A549 treated with Mapracorat at 1 μM for 4 hours (cell line): Measurements from ENCODE around the gene HDGFL2. TPM values are rescaled to one million over a fixed set of nuclear protein-coding genes. Genes with fewer than 3 reads are reported as not detected.

Experiments used
- total RNA-seq: library from RNA; stranded (reverse); fragments of 200-300 nt; extraction: Qiagen RNA extraction; gene quantifications from 5 replicates; pipeline ENCODE4 v1.2.3, GENCODE V29; 2022

The HDGFL2 gene
- total RNA-seq = 24.3 to 30.0 TPM (median 28.8 TPM) in 5 replicates

GRCh38 chr19:4472174-4472974 lies at the start of gene HDGFL2:
Gene HDGFL2, plus strand, starts transcription at chr19:4472297. Its CDS starts 54 bp downstream, at chr19:4472351.

GRCh38 chr19:4457654-4458395 lies 14.3 kb upstream of the HDGFL2 start, which contains the start of gene UBXN6:
Gene UBXN6, minus strand, starts transcription at chr19:4457794. Its CDS starts 97 bp downstream, at chr19:4457697.

GRCh38 chr19:4518345-4519171 lies 46.5 kb downstream of the HDGFL2 start, which contains the start of gene PLIN4:
Gene PLIN4, minus strand, starts transcription at chr19:4518486. Its CDS starts 214 bp downstream, at chr19:4518272.

GRCh38 chr19:4534836-4535658 lies 63.0 kb downstream of the HDGFL2 start, which contains the start of gene PLIN5:
Gene PLIN5, minus strand, starts transcription at chr19:4535224. Its CDS starts 1,150 bp downstream, at chr19:4534074.

GRCh38 chr19:4539693-4540581 lies 67.8 kb downstream of the HDGFL2 start, which contains the start of gene LRG1:
Gene LRG1, minus strand, starts transcription at chr19:4540036. Its CDS starts 23 bp downstream, at chr19:4540013.

Other genes with a start within 250 kb of the HDGFL2 start
- gene EBI3, start 242.8 kb upstream of the HDGFL2 start, total RNA-seq = 2.8 to 4.4 TPM (median 3.3 TPM) in 5 replicates
- gene YJU2, start 225.2 kb upstream of the HDGFL2 start, total RNA-seq = 18.1 to 21.7 TPM (median 18.9 TPM) in 5 replicates
- 0.07 TPM in 1 of 5 replicates, not detected in the others for gene SHD, start 193.0 kb upstream of the HDGFL2 start, total RNA-seq
- gene TMIGD2, start 169.9 kb upstream of the HDGFL2 start, total RNA-seq = not detected in 5 replicates
- 7.4 to 9.3 TPM (median 8.8 TPM) in 5 replicates for gene FSD1, start 167.7 kb upstream of the HDGFL2 start, total RNA-seq
- not detected in 5 replicates for gene STAP2, start 133.5 kb upstream of the HDGFL2 start, total RNA-seq
- gene MPND, start 128.7 kb upstream of the HDGFL2 start, total RNA-seq = 7.6 to 12.4 TPM (median 11.8 TPM) in 5 replicates
- 45.2 to 60.6 TPM (median 58.7 TPM) in 5 replicates for gene SH3GL1, start 71.8 kb upstream of the HDGFL2 start, total RNA-seq
- gene CHAF1A, start 69.7 kb upstream of the HDGFL2 start, total RNA-seq = 19.2 to 22.9 TPM (median 22.3 TPM) in 5 replicates
- 38.6 to 63.9 TPM (median 61.4 TPM) in 5 replicates for gene UBXN6, start 14.5 kb upstream of the HDGFL2 start, total RNA-seq
- gene PLIN4, start 46.2 kb downstream of the HDGFL2 start, total RNA-seq = 0.08 to 0.22 TPM (median 0.13 TPM) in 5 replicates
- 0.17 to 0.32 TPM (median 0.27 TPM) in 4 of 5 replicates, not detected in the other for gene PLIN5, start 62.9 kb downstream of the HDGFL2 start, total RNA-seq
- 0.05 to 0.23 TPM (median 0.12 TPM) in 4 of 5 replicates, not detected in the other for gene LRG1, start 67.7 kb downstream of the HDGFL2 start, total RNA-seq
- 4.5 to 6.8 TPM (median 5.9 TPM) in 5 replicates for gene SEMA6B, start 87.4 kb downstream of the HDGFL2 start, total RNA-seq
- 2.9 to 4.4 TPM (median 3.7 TPM) in 5 replicates for gene TNFAIP8L1, start 167.2 kb downstream of the HDGFL2 start, total RNA-seq
- 116 to 139 TPM (median 137 TPM) in 5 replicates for gene MYDGF, start 198.0 kb downstream of the HDGFL2 start, total RNA-seq